Immature natural killer cell (primary cell): Measurements from ENCODE around the gene HABP4. TPM values are rescaled to one million over a fixed set of nuclear protein-coding genes. Genes with fewer than 3 reads are reported as not detected.

Experiments used
- DNase-seq, 3 donors: peaks; one replicate each; pipeline ENCODE4 v3.0.0; 2022; ENCODE audit warnings: mixed read lengths in 1 of 3
- H3K27ac Mint-ChIP-seq, 6 donors: one replicate each; pipeline ENCODE4 v1.8.0; 2020; ENCODE audit warnings: mixed read lengths in 6 of 6, mild to moderate bottlenecking in 5 of 6, inconsistent platforms in 4 of 6, moderate library complexity in 3 of 6
- H3K27me3 Mint-ChIP-seq, 3 donors: one replicate each; pipeline ENCODE4 v1.8.0; 2020 to 2021; ENCODE audit warnings: low read depth in 3 of 3, mild to moderate bottlenecking in 3 of 3, mixed read lengths in 3 of 3, moderate library complexity in 3 of 3, inconsistent platforms in 1 of 3
- H3K36me3 Mint-ChIP-seq, 3 donors: one replicate each; pipeline ENCODE4 v1.8.0; 2020; ENCODE audit warnings: mixed read lengths in 3 of 3, inconsistent platforms in 2 of 3, mild to moderate bottlenecking in 2 of 3
- H3K4me1 Mint-ChIP-seq, 2 donors: one replicate each; pipeline ENCODE4 v1.8.0; 2020; ENCODE audit warnings: inconsistent platforms in 2 of 2, mild to moderate bottlenecking in 2 of 2, mixed read lengths in 2 of 2, moderate library complexity in 1 of 2
- H3K4me3 Mint-ChIP-seq, 5 donors: one replicate each; pipeline ENCODE4 v1.8.0; 2020; ENCODE audit warnings: mild to moderate bottlenecking in 5 of 5, mixed read lengths in 5 of 5, inconsistent platforms in 3 of 5, moderate library complexity in 3 of 5
- H3K9me3 Mint-ChIP-seq, 6 donors: one replicate each; pipeline ENCODE4 v1.8.0; 2020; ENCODE audit warnings: mild to moderate bottlenecking in 6 of 6, mixed read lengths in 6 of 6, inconsistent platforms in 4 of 6, moderate library complexity in 3 of 6
- polyA plus RNA-seq, 3 donors: library from polyadenylated mRNA; unstranded; fragments of 300-500 nt; fragmentation: Illumina TruSeq; gene quantifications; one replicate each; pipeline ENCODE4 v1.2.3, GENCODE V29; 2021

HABP4 gene
- polyA plus RNA-seq, 3 donors from 2014 or later = 3.0 to 5.8 (median 5.2) TPM

GRCh38 chr9:96420468-96421219 lies 29.3 kb upstream of the HABP4 start:
- no peak for DNase-seq
- peak overlapping the region in 3 of 6 donors; percentile 77 to 88 (median 84) for H3K27ac Mint-ChIP-seq
- peak overlapping the region in 3 of 5 donors; percentile 81 to 91 (median 83) for H3K4me3 Mint-ChIP-seq
- no peaks in the 10 kb centered on the region for H3K9me3 Mint-ChIP-seq
- H3K36me3 Mint-ChIP-seq = no peaks in the 10 kb centered on the region
- H3K4me1 Mint-ChIP-seq = peaks cover 38% of the 10 kb centered on the region in 2 donors
- peaks cover 10 to 18% (median 14%) of the 10 kb centered on the region in 3 donors for H3K27me3 Mint-ChIP-seq

GRCh38 chr9:96423322-96423984 lies 26.5 kb upstream of the HABP4 start:
- Mint-ChIP-seq H3K27ac (no peak overlapping the region), H3K36me3 (no peaks in the 10 kb centered on the region), H3K27me3 (peaks cover 3 to 9% (median 6%) of the 10 kb centered on the region in 3 donors), H3K4me1 (peaks cover 39 to 46% of the 10 kb centered on the region in 2 donors), H3K9me3 (no peaks in the 10 kb centered on the region), H3K4me3 (no peak overlapping the region)
- no peak for DNase-seq

- peaks cover 39 to 47% of the 10 kb centered on the region in 2 donors for H3K4me1 Mint-ChIP-seq
- no peaks in the 10 kb centered on the region for H3K36me3 Mint-ChIP-seq
- H3K27me3 Mint-ChIP-seq = peaks cover under 1 to 7% (median 6%) of the 10 kb centered on the region in 3 donors
- DNase-seq = no peak
- no peaks in the 10 kb centered on the region for H3K9me3 Mint-ChIP-seq
- H3K27ac Mint-ChIP-seq = peak overlapping the region in 1 of 6 donors; percentile 14
- H3K4me3 Mint-ChIP-seq = no peak overlapping the region
These were observed 26.0 kb upstream of the HABP4 start for GRCh38 chr9:96423985-96424336.

GRCh38 chr9:96425500-96426169 lies 24.3 kb upstream of the HABP4 start:
- H3K4me3 Mint-ChIP-seq = peak overlapping the region; percentile 56 to 80 (median 78)
- H3K27ac Mint-ChIP-seq = peak overlapping the region; percentile 72 to 89 (median 87)

GRCh38 chr9:96429732-96430131 lies 20.2 kb upstream of the HABP4 start:
- H3K9me3 Mint-ChIP-seq = no peaks in the 10 kb centered on the region
- no peak for DNase-seq
- H3K27me3 Mint-ChIP-seq = peaks cover 3 to 13% (median 4%) of the 10 kb centered on the region in 3 donors
- H3K27ac Mint-ChIP-seq = no peak overlapping the region
- no peaks in the 10 kb centered on the region for H3K36me3 Mint-ChIP-seq
- peaks cover 21 to 27% of the 10 kb centered on the region in 2 donors for H3K4me1 Mint-ChIP-seq
- H3K4me3 Mint-ChIP-seq = no peak overlapping the region

More at GRCh38 chr9:96425500-96426169, 24.3 kb upstream of the HABP4 start:
- DNase-seq = peak; percentile 54 to 66 (median 62)
- Mint-ChIP-seq H3K27me3 (peaks cover 2 to 7% (median 4%) of the 10 kb centered on the region in 3 donors), H3K9me3 (no peaks in the 10 kb centered on the region), H3K4me1 (peaks cover 23 to 35% of the 10 kb centered on the region in 2 donors), H3K36me3 (no peaks in the 10 kb centered on the region)

GRCh38 chr9:96430377-96430776 lies 19.6 kb upstream of the HABP4 start:
- no peak for DNase-seq
- H3K27ac Mint-ChIP-seq = no peak overlapping the region
- H3K9me3 Mint-ChIP-seq = no peaks in the 10 kb centered on the region
- H3K4me1 Mint-ChIP-seq = peaks cover 17 to 24% of the 10 kb centered on the region in 2 donors
- H3K27me3 Mint-ChIP-seq = peaks cover 3 to 13% (median 4%) of the 10 kb centered on the region in 3 donors
- no peaks in the 10 kb centered on the region for H3K36me3 Mint-ChIP-seq
- H3K4me3 Mint-ChIP-seq = no peak overlapping the region

- Mint-ChIP-seq H3K4me1 (peaks cover 19 to 20% of the 10 kb centered on the region in 2 donors), H3K9me3 (no peaks in the 10 kb centered on the region), H3K4me3 (no peak overlapping the region), H3K27ac (peak overlapping the region in 3 of 6 donors; percentile 5 to 66 (median 61)), H3K36me3 (no peaks in the 10 kb centered on the region), H3K27me3 (peaks cover 3 to 10% (median 6%) of the 10 kb centered on the region in 3 donors)
- no peak for DNase-seq
These were observed 14.6 kb upstream of the HABP4 start for GRCh38 chr9:96435345-96435744.

GRCh38 chr9:96436063-96436455 lies 13.9 kb upstream of the HABP4 start:
- no peaks in the 10 kb centered on the region for H3K9me3 Mint-ChIP-seq
- peaks cover 3 to 10% (median 6%) of the 10 kb centered on the region in 3 donors for H3K27me3 Mint-ChIP-seq
- peak overlapping the region in 2 of 5 donors; percentile 9 to 45 for H3K4me3 Mint-ChIP-seq
- no peaks in the 10 kb centered on the region for H3K36me3 Mint-ChIP-seq
- peak overlapping the region in 5 of 6 donors; percentile 2 to 66 (median 42) for H3K27ac Mint-ChIP-seq
- DNase-seq = peak; percentile 39 to 66 (median 55)
- H3K4me1 Mint-ChIP-seq = peaks cover 19 to 20% of the 10 kb centered on the region in 2 donors

- peaks cover 0 to 2% (median 0%) of the 10 kb centered on the region in 3 donors for H3K36me3 Mint-ChIP-seq
- peak overlapping the region in 2 of 5 donors; percentile 9 to 45 for H3K4me3 Mint-ChIP-seq
- peaks cover 19 to 20% of the 10 kb centered on the region in 2 donors for H3K4me1 Mint-ChIP-seq
- H3K27ac Mint-ChIP-seq = peak overlapping the region in 2 of 6 donors; percentile 51 to 66
- H3K27me3 Mint-ChIP-seq = peaks cover 4 to 10% (median 6%) of the 10 kb centered on the region in 3 donors
- DNase-seq = no peak
- H3K9me3 Mint-ChIP-seq = no peaks in the 10 kb centered on the region
These were observed 13.4 kb upstream of the HABP4 start for GRCh38 chr9:96436456-96437126.

- peaks cover 19 to 20% of the 10 kb centered on the region in 2 donors for H3K4me1 Mint-ChIP-seq
- DNase-seq = no peak
- peaks cover 5 to 10% (median 6%) of the 10 kb centered on the region in 3 donors for H3K27me3 Mint-ChIP-seq
- H3K4me3 Mint-ChIP-seq = no peak overlapping the region
- no peaks in the 10 kb centered on the region for H3K9me3 Mint-ChIP-seq
- peaks cover 0 to 4% (median 0%) of the 10 kb centered on the region in 3 donors for H3K36me3 Mint-ChIP-seq
- H3K27ac Mint-ChIP-seq = no peak overlapping the region
These were observed 12.5 kb upstream of the HABP4 start for GRCh38 chr9:96437454-96437853.

- H3K9me3 Mint-ChIP-seq = no peaks in the 10 kb centered on the region
- no peak overlapping the region for H3K4me3 Mint-ChIP-seq
- H3K36me3 Mint-ChIP-seq = peaks cover 0 to 4% (median 0%) of the 10 kb centered on the region in 3 donors
- peaks cover 13% of the 10 kb centered on the region in 2 donors for H3K4me1 Mint-ChIP-seq
- no peak for DNase-seq
- peaks cover 0 to 8% (median 2%) of the 10 kb centered on the region in 3 donors for H3K27me3 Mint-ChIP-seq
- no peak overlapping the region for H3K27ac Mint-ChIP-seq
These were observed 9.2 kb upstream of the HABP4 start for GRCh38 chr9:96440671-96441199.

GRCh38 chr9:96441798-96442445 lies 8.0 kb upstream of the HABP4 start:
- H3K27me3 Mint-ChIP-seq = peaks cover 0 to 8% (median 2%) of the 10 kb centered on the region in 3 donors

More at GRCh38 chr9:96441798-96442445, 8.0 kb upstream of the HABP4 start:
- no peak overlapping the region for H3K4me3 Mint-ChIP-seq
- H3K9me3 Mint-ChIP-seq = no peaks in the 10 kb centered on the region
- peak in 1 of 3 donors; percentile 6 for DNase-seq
- peaks cover 1% of the 10 kb centered on the region in 2 donors for H3K4me1 Mint-ChIP-seq
- no peak overlapping the region for H3K27ac Mint-ChIP-seq
- H3K36me3 Mint-ChIP-seq = peaks cover 0 to 4% (median 0%) of the 10 kb centered on the region in 3 donors
